HG03469 (cell line): ENCODE data around the gene ZNF629.

ENCODE experiments used
- ATAC-seq: cut with Tn5 transposase; IDR thresholded peaks from one replicate; pipeline ENCODE4 v1.9.1; 2021; ENCODE audit warnings: mild to moderate bottlenecking, moderate library complexity, moderate number of reproducible peaks; ENCODE audit not compliant: unreplicated experiment

ZNF629 gene

GRCh38 chr16:30786115-30786935 is 680 bp downstream of the ZNF629 start:
- no peak for ATAC-seq

GRCh38 chr16:30785126-30786106 is 1.6 kb downstream of the ZNF629 start:
- no peak for ATAC-seq

DNA sequence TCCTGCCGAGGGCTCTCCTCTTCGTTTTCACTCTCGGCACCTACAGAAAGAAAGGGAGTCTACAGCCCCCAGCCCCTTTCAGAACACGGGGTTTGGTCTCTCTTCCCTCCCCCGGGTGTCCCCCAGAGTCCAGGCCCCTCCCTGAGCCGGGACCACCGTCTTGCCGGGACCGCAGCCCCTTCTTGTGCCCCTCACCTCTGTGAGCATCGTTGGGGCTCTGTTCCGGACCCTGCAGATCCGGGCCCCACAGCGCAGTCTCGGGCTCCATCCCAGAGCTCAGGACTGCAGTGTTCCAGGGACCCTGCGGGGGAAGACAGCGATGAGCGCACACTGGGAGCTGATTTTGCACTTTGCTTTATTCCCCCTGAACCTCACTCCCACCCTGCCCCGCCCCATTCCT is 2.8 kb downstream of the ZNF629 start:
- ATAC-seq, result no peak

GRCh38 chr16:30783280-30784109 is 3.5 kb downstream of the ZNF629 start:
- ATAC-seq, result no peak

DNA sequence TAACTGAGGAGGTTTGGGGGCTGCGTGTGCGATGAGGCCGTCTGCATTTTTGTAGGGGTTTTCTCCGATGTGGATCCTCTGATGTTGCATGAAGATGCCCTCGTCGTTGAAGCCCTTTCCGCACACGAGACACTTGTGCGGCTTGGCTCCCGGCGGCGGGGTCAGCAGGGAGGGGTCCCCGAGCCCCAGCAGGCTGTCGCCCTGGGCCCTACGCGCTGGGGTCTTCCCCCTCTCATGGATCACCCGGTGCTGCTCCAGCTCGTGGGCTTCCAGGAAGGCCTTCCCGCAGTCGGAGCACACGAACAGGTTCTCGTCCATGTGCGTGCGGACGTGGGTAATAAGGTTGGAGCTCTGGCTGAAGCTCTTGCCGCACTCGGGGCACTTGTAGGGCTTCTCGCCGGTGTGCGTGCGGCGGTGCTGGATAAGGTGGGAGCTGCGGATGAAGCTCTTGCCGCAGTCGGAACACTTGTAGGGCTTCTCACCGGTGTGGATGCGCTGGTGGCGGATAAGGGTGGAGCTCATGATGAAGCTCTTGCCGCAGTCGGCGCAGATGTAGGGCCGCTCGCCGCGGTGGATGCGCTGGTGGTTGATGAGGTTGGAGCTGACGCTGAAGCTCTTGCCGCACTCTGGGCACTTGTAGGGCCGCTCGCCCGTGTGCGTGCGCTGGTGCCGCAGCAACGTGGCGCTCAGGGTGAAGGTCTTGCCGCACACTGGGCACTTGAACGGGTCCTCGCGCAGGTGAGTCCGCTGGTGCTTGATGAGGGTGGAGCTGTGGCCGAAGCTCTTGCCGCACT is 4.3 kb downstream of the ZNF629 start:
- ATAC-seq, result no peak

DNA sequence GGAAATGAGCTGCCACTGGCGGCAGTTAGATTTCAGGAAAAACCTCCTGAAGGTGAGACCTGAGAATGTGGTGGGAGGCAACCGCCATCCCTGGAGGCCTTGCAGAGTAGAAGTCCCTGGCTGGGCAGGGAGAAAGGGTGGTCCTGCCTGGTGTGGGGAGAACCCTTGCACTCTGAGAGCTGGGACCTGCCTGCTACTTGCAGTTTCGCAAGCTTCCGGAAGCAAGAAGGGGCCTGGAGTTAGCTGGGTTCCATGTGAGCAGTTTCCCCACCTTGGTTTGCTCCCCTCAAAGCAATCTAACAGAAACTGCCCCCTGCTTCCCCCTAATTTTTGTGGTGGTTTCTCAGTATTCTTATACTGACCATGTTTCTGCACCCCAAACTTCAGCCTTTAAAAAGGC is 6.5 kb downstream of the ZNF629 start:
- ATAC-seq, result no peak

- ATAC-seq, result no peak
Measured at GRCh38 chr16:30780021-30780420, 7.0 kb downstream of the ZNF629 start.

- ATAC-seq, result no peak
Measured at GRCh38 chr16:30779596-30779995, 7.4 kb downstream of the ZNF629 start.

DNA sequence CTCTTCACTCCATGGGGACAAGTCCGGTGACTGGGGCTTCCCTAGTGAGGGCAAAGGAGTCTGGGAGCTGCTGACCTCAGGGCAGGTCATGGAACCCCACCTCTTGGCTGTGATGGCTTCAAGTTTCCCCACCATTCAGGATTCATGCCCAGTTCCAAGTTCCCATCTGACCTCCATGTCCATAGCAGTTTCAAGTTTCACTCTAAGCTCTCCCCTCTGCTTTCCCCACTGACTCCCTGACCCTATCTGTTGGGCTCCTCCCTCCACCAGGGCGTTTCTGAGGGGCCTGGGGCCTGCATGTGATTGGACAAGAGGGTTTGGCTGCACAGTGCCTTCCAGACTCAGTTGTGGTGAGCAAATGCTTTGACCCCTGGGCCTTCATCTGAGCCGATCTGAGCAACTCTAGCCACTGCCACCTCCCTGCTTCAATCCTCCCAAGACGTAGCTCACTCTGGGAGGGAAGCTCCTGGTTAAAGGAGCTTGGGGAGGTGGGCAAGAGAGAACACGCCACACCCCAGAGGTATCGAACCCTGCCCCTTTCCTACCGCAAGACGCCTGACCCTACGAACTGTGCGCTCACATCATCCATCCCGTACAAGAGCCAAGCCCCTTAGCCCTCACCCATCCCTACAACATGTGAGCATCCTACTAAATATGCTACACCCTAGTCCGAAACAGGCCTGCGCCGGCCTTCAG is 8.3 kb downstream of the ZNF629 start:
- no peak for ATAC-seq

GRCh38 chr16:30777591-30778297 is 9.3 kb downstream of the ZNF629 start:
- no peak for ATAC-seq

- no peak for ATAC-seq
Measured at GRCh38 chr16:30775392-30776188, 11.4 kb downstream of the ZNF629 start.

DNA sequence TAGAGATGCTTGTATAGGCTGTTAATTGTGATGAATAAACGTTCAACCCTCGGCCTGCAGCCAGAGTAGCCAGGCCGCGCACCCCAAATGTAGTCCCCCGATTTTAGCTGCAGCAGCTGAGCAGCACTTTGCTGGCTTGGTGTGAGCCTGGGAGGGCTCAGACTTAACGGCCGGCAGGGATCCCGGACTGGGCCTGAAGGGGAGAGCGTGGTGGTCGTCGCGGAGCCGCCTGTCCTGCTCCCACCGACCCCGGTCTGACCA is 11.9 kb downstream of the ZNF629 start:
- no peak for ATAC-seq

DNA sequence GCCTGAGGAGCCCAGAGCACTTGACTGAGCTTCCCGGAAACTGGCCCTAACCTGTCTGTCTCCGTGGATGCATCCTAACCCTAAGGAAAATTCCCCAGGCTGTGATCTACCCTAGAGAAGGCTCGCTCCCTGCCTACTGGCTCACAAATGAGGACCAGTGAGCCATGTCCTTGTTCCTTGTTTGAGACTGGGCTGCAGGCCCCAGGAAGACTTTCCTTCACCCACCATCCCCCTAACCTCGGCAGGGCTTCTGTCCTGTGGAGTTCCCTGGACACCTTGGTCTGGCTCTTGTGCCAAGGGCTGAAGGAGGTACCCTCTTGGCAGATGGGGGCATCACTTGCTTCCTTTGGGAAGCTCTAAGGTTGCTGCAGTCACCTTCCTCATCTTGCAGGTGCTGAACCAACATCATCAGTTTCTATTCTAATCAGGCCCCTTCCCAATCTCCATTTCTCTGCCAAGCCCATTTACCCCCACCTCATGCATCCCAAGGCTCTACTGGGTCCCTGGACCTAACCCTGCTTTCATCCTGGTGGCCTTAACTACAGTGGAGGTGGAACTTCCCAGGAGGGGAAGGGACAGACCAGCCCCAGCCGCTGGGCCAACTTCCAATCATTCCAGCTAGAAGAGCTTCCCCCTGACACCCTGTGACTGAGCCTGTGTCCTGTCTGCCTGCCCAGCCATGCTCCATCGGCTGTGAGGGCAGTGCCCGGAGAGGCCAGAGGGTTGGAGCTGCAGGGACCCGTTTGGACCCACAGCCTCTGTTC is 12.5 kb downstream of the ZNF629 start:
- ATAC-seq, result no peak

- no peak for ATAC-seq
Measured at GRCh38 chr16:30773826-30774225, 13.2 kb downstream of the ZNF629 start.

- no peak for ATAC-seq
Measured at GRCh38 chr16:30771726-30772125, 15.3 kb downstream of the ZNF629 start.

GRCh38 chr16:30769379-30770089 is 17.5 kb downstream of the ZNF629 start:
- ATAC-seq, result no peak

DNA sequence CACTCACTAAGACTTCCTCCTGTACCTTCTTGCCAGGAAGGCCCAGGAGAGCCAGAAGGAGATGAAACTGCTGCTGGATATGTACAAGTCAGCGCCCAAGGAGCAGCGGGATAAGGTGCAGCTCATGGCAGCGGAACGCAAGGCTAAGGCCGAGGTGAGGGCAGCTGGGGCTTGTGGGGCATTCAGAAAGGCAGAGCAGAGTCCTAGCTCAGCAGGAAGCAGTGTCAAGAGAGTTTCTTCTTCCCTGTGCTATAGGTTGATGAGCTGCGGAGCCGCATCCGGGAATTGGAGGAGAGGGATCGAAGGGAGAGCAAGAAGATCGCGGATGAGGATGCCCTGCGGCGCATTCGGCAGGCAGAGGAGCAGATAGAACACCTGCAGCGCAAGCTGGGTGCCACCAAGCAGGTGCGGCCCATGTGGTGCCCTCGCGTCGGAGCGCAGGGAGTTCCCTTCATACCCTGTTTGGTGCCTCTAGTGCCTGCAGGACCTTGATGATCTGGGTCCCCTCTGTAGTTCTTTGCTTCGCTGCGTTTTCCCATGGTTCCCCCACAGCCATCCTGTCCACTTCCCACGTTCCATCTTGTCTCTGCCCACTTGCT is 18.3 kb downstream of the ZNF629 start:
- no peak for ATAC-seq
